ENCODE data around the gene PCNX2. TPM values are rescaled to one million over a fixed set of nuclear protein-coding genes. Genes with fewer than 3 reads are reported as not detected.
A peak's percentile ranks its signal among the peaks of the same experiment; 100 is the strongest.

Gene PCNX2
- total RNA-seq, 1 donor from 2014 or later = 0.51 TPM

- no peak for DNase-seq
Observed at GRCh38 chr1:233057836-233058235, 237.7 kb downstream of the PCNX2 start.

- DNase-seq = no peak
Observed at GRCh38 chr1:233055879-233056641, 239.5 kb downstream of the PCNX2 start.

- no peak for DNase-seq
Observed at GRCh38 chr1:233045588-233045987, 249.9 kb downstream of the PCNX2 start.

- DNase-seq = no peak
Observed at GRCh38 chr1:233042834-233043233, 252.7 kb downstream of the PCNX2 start.

GRCh38 chr1:233040494-233040893 lies 255.0 kb downstream of the PCNX2 start:
- no peak for DNase-seq

GRCh38 chr1:233038581-233038980 lies 256.9 kb downstream of the PCNX2 start:
- no peak for DNase-seq

- no peak for DNase-seq
Observed at GRCh38 chr1:233037843-233038242, 257.7 kb downstream of the PCNX2 start.

- no peak for DNase-seq
Observed at GRCh38 chr1:233034836-233035235, 260.7 kb downstream of the PCNX2 start.

- no peak for DNase-seq
Observed at GRCh38 chr1:233033361-233033760, 262.2 kb downstream of the PCNX2 start.

- no peak for DNase-seq
Observed at GRCh38 chr1:233032916-233033315, 262.6 kb downstream of the PCNX2 start.

- DNase-seq = no peak
Observed at GRCh38 chr1:233031521-233031920, 264.0 kb downstream of the PCNX2 start.

GRCh38 chr1:233027046-233027445 lies 268.5 kb downstream of the PCNX2 start:
- no peak for DNase-seq

GRCh38 chr1:233025567-233025966 lies 270.0 kb downstream of the PCNX2 start:
- DNase-seq = no peak

- peak; percentile 64 for DNase-seq
Observed at GRCh38 chr1:233025157-233025556, 270.4 kb downstream of the PCNX2 start.

- no peak for DNase-seq
Observed at GRCh38 chr1:233024199-233024598, 271.3 kb downstream of the PCNX2 start.

GRCh38 chr1:233022246-233022645 lies 273.3 kb downstream of the PCNX2 start:
- no peak for DNase-seq

- DNase-seq = peak; percentile 8
Observed at GRCh38 chr1:233020426-233020825, 275.1 kb downstream of the PCNX2 start.

- DNase-seq = no peak
Observed at GRCh38 chr1:233019778-233020325, 275.7 kb downstream of the PCNX2 start.

- no peak for DNase-seq
Observed at GRCh38 chr1:233019083-233019482, 276.4 kb downstream of the PCNX2 start.

- no peak for DNase-seq
Observed at GRCh38 chr1:233016798-233017197, 278.7 kb downstream of the PCNX2 start.

GRCh38 chr1:233015965-233016364 lies 279.6 kb downstream of the PCNX2 start:
- no peak for DNase-seq

- no peak for DNase-seq
Observed at GRCh38 chr1:233012021-233012420, 283.5 kb downstream of the PCNX2 start.

GRCh38 chr1:233010146-233010545 lies 285.4 kb downstream of the PCNX2 start:
- DNase-seq = no peak

GRCh38 chr1:233006541-233006973 lies 289.0 kb downstream of the PCNX2 start:
- DNase-seq = no peak

GRCh38 chr1:233006108-233006507 lies 289.4 kb downstream of the PCNX2 start:
- DNase-seq = no peak

All from dermis blood vessel endothelial cell (primary cell).